Loucy (cell line): Measurements from ENCODE around the gene ATE1.

Experiments used
- EZH2phosphoT487 ChIP-seq: fragments of 200-600 bp; IDR thresholded peaks from 2 replicates; pipeline ENCODE4 v1.6.1; 2018; ENCODE audit warnings: antibody characterized with exemption, mild to moderate bottlenecking, moderate library complexity, borderline replicate concordance
- TF ChIP-seq, protein P1 (sequence below): fragments of 200-600 bp; sonication (generic); conservative IDR thresholded peaks from 2 replicates; pipeline ENCODE4 v1.5.1; 2014; ENCODE audit warnings: mild to moderate bottlenecking, antibody characterized with exemption, low read length

DNA sequence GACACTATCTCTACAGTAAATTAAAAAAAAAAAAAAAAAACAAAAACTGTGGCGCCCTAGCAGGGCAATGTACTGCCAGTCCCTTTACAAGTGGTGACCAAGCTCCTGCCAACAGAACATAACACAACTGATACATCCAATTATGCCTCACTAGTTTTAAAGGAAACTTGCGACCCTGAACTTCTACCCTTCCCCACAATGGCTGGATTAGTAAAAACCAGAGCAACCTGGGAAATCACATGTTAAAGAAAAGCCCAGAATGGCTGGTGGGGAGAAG is 16.5 kb downstream of the ATE1 start:
- TF ChIP-seq, protein P1, sequence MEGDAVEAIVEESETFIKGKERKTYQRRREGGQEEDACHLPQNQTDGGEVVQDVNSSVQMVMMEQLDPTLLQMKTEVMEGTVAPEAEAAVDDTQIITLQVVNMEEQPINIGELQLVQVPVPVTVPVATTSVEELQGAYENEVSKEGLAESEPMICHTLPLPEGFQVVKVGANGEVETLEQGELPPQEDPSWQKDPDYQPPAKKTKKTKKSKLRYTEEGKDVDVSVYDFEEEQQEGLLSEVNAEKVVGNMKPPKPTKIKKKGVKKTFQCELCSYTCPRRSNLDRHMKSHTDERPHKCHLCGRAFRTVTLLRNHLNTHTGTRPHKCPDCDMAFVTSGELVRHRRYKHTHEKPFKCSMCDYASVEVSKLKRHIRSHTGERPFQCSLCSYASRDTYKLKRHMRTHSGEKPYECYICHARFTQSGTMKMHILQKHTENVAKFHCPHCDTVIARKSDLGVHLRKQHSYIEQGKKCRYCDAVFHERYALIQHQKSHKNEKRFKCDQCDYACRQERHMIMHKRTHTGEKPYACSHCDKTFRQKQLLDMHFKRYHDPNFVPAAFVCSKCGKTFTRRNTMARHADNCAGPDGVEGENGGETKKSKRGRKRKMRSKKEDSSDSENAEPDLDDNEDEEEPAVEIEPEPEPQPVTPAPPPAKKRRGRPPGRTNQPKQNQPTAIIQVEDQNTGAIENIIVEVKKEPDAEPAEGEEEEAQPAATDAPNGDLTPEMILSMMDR: no peak
- TF ChIP-seq EZH2phosphoT487: no peak
